A673 (cell line): ENCODE measurements around the gene GABRG3. TPM values are rescaled to one million over a fixed set of nuclear protein-coding genes. Genes with fewer than 3 reads are reported as not detected.

ENCODE experiments used
- BruUV-seq: library from RNA; stranded (reverse); fragments of 400-500 nt; replicated peaks from 2 replicates; lab custom pipeline; 2021; lab: Mats Ljungman, UMichigan
- CTCF ChIA-PET: fragments of 300-600 bp; sonication (Branson Sonifier 250); formaldehyde crosslinking; loops from one replicate; lab custom pipeline; 2022; ENCODE audit warnings: antibody characterized with exemption; lab: Charles Lee
- POLR2A ChIA-PET: fragments of 300-600 bp; sonication (Branson Sonifier 250); formaldehyde crosslinking; loops from one replicate; lab custom pipeline; 2022; ENCODE audit warnings: antibody characterized with exemption; ENCODE audit not compliant: low non-redundant PET; lab: Charles Lee
- DNase-seq: peaks from one replicate; pipeline ENCODE4 v3.0.0-alpha.2; 2015; ENCODE audit warnings: low spot score
- H3K27ac ChIP-seq: fragments of 200-600 bp; sonication (generic); 2 replicates; pipeline ENCODE4 v1.5.1; 2016; ENCODE audit warnings: mixed run types, low read depth, mild to moderate bottlenecking, mixed read lengths, antibody characterized with exemption, low read length; ENCODE audit not compliant: poor library complexity, severe bottlenecking
- H3K27me3 ChIP-seq: fragments of 200-600 bp; sonication (generic); replicated peaks from 2 replicates; pipeline ENCODE4 v1.6.1; 2017; ENCODE audit warnings: mixed run types, low read depth, mild to moderate bottlenecking, mixed read lengths, antibody characterized with exemption, low read length; ENCODE audit not compliant: insufficient read depth, poor library complexity
- H3K36me3 ChIP-seq: fragments of 200-600 bp; sonication (generic); 2 replicates; pipeline ENCODE4 v1.6.1; 2016; ENCODE audit warnings: mixed run types, mild to moderate bottlenecking, mixed read lengths, antibody characterized with exemption, low read length; ENCODE audit not compliant: insufficient read depth, poor library complexity, severe bottlenecking
- H3K4me1 ChIP-seq: fragments of 200-600 bp; sonication (generic); 2 replicates; pipeline ENCODE4 v1.6.1; 2017; ENCODE audit warnings: mixed run types, mild to moderate bottlenecking, mixed read lengths, antibody characterized with exemption, low read length; ENCODE audit not compliant: insufficient read depth, poor library complexity, severe bottlenecking
- H3K4me3 ChIP-seq: fragments of 200-600 bp; sonication (generic); 2 replicates; pipeline ENCODE4 v1.5.1; 2016; ENCODE audit warnings: low read depth, mixed run types, mild to moderate bottlenecking, mixed read lengths, low read length; ENCODE audit not compliant: poor library complexity, severe bottlenecking
- H3K9me3 ChIP-seq: fragments of 200-600 bp; sonication (generic); 2 replicates; pipeline ENCODE4 v1.6.1; 2016; ENCODE audit warnings: mixed run types, low read depth, mild to moderate bottlenecking, mixed read lengths, antibody characterized with exemption, low read length; ENCODE audit not compliant: poor library complexity, severe bottlenecking
- EZH2 ChIP-seq: fragments of 200-600 bp; sonication (generic); IDR thresholded peaks from 2 replicates; pipeline ENCODE4 v1.6.1; 2017; ENCODE audit warnings: borderline replicate concordance, low read depth, mild to moderate bottlenecking, mixed read lengths, antibody characterized with exemption, low read length; ENCODE audit not compliant: poor library complexity, severe bottlenecking
- intact Hi-C: fragments of 100-400 bp; cut with micrococcal nuclease; formaldehyde crosslinking; loops from one replicate; pipeline ENCODE4 v1.10.0; 2022; ENCODE audit not compliant: unreplicated experiment
- total RNA-seq: library from RNA; stranded (reverse); gene quantifications from 2 replicates; pipeline ENCODE4 v1.2.3, GENCODE V29; 2021
- TF ChIP-seq, protein P1 (sequence below): fragments of 300-800, 200-600 bp; sonication (generic); conservative IDR thresholded peaks from 2 replicates; pipeline ENCODE4 v1.5.1; 2017; ENCODE audit warnings: low read depth, mild to moderate bottlenecking, antibody characterized with exemption, low read length, moderate library complexity, mixed read lengths

The GABRG3 gene
- total RNA-seq, 1 experiment from 2014 or later, result not detected

DNA sequence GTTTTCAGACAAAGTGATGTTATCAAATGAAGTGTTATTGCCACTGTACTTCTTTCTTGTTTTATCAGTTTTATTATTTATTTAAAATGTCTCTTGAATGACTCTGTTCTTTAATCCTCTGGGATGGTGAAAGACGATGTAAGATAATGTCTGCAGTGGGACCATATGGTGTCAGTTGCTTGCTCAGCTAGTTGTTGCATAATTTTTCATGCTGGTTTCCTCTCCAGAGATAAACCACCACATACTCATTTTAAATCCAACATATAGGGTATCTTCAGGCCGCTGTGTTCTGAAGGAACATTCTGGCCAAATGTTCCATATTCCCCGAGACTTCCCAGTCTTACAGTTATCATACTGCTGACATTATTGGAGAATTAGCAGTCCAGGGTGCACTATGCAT is 75.9 kb downstream of the GABRG3 start:
- Histone ChIP-seq H3K36me3 (no peaks in the 10 kb centered on the region), H3K27me3 (no peaks in the 10 kb centered on the region), H3K9me3 (peaks cover 48% of the 10 kb centered on the region), H3K27ac (no peak overlapping the region), H3K4me3 (no peak overlapping the region), H3K4me1 (no peaks in the 10 kb centered on the region)
- intact Hi-C loops, result no loop called here
- no TSS peak for BruUV-seq
- CTCF ChIA-PET, result no interaction called here
- no peak for DNase-seq
- POLR2A ChIA-PET, result no interaction called here
- TF ChIP-seq EZH2, result no peak
- TF ChIP-seq, protein P1, sequence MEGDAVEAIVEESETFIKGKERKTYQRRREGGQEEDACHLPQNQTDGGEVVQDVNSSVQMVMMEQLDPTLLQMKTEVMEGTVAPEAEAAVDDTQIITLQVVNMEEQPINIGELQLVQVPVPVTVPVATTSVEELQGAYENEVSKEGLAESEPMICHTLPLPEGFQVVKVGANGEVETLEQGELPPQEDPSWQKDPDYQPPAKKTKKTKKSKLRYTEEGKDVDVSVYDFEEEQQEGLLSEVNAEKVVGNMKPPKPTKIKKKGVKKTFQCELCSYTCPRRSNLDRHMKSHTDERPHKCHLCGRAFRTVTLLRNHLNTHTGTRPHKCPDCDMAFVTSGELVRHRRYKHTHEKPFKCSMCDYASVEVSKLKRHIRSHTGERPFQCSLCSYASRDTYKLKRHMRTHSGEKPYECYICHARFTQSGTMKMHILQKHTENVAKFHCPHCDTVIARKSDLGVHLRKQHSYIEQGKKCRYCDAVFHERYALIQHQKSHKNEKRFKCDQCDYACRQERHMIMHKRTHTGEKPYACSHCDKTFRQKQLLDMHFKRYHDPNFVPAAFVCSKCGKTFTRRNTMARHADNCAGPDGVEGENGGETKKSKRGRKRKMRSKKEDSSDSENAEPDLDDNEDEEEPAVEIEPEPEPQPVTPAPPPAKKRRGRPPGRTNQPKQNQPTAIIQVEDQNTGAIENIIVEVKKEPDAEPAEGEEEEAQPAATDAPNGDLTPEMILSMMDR, result no peak

DNA sequence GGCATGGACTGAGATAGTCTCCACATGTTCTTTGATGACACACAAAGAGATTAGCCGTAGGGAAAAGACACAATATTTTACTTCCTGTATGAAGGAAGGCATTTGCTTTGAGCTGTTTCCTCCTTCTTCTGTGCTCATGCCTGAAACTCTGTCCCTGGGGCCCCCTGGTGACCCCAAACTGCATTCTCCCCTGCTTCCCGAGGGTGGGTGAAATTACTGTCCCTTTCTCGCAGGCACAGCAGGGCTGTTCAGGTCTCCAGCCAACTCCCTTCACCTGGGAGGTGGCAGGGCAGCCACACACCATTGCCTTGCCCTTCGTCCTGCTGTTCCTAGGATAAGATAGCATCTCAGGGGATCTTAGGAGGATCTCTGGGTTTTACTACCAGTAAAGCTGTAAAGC is 79.2 kb downstream of the GABRG3 start:
- H3K27me3 ChIP-seq, result no peaks in the 10 kb centered on the region
- no peaks in the 10 kb centered on the region for H3K36me3 ChIP-seq
- TF ChIP-seq, protein P1, result no peak
- no peak for TF ChIP-seq EZH2
- no peak overlapping the region for H3K4me3 ChIP-seq
- no TSS peak for BruUV-seq
- H3K4me1 ChIP-seq, result no peaks in the 10 kb centered on the region
- H3K27ac ChIP-seq, result no peak overlapping the region
- ChIA-PET CTCF (no interaction called here), POLR2A (no interaction called here)
- H3K9me3 ChIP-seq, result peaks cover 32% of the 10 kb centered on the region
- intact Hi-C loops, result no loop called here
- no peak for DNase-seq

DNA sequence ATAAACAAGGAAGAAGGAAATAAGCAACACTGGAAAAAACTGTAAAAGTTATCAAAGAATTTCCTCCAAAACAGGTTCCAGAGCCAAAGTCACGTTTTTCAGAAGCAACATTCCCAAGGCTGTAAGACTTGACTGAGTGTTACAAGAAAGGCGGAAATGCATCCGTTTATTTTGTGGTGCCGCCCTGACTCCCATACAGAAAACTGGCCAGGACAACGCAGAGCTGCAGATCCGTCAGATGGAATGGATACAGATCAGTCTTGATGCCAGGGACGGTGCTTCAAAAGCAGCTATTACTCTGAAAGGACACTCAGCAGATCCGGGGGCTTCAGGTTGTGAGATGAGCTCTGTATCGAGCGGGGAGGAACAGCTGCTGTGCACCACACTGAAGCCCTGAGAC is 83.4 kb downstream of the GABRG3 start:
- POLR2A ChIA-PET, result no interaction called here
- TF ChIP-seq, protein P1, result no peak

More for the DNA sequence above, 83.4 kb downstream of the GABRG3 start:
- Histone ChIP-seq H3K4me3 (no peak overlapping the region), H3K36me3 (no peaks in the 10 kb centered on the region), H3K27me3 (no peaks in the 10 kb centered on the region), H3K4me1 (no peaks in the 10 kb centered on the region), H3K27ac (no peak overlapping the region), H3K9me3 (peaks cover 16% of the 10 kb centered on the region)
- intact Hi-C loops, result no loop called here
- CTCF ChIA-PET, result no interaction called here
- BruUV-seq, result no TSS peak
- DNase-seq, result no peak
